Neural progenitor cell (in vitro differentiated cells): ENCODE measurements around the gene NT5DC2.

Experiments
- CTCF ChIP-seq: fragments of 200-600 bp; sonication (generic); IDR thresholded peaks from 2 replicates; pipeline ENCODE4 v1.5.1; 2017; ENCODE audit warnings: antibody characterized with exemption, mild to moderate bottlenecking
- EZH2 ChIP-seq: fragments of 200-600 bp; sonication (generic); IDR thresholded peaks from 2 replicates; pipeline ENCODE4 v1.6.1; 2017; ENCODE audit warnings: antibody characterized with exemption, mild to moderate bottlenecking, moderate library complexity
- EZH2phosphoT487 ChIP-seq: fragments of 200-600 bp; sonication (generic); IDR thresholded peaks from 2 replicates; pipeline ENCODE4 v1.6.1; 2017; ENCODE audit warnings: antibody characterized with exemption

GRCh38 chr3:52487788-52488691 lies 45.6 kb downstream of the NT5DC2 start:
- TF ChIP-seq CTCF (no peak), EZH2phosphoT487 (no peak), EZH2 (no peak)
